Tibial nerve (tissue), 4 donors: ENCODE data around the gene TMPRSS6. TPM values are rescaled to one million over a fixed set of nuclear protein-coding genes. Genes with fewer than 3 reads are reported as not detected.

Experiments
- DNase-seq, 2 donors: peaks; one replicate each; pipeline ENCODE4 v3.0.0-alpha.2; 2019; ENCODE audit warnings: low spot score in 2 of 2
- H3K27ac ChIP-seq, 4 donors: fragments of 200-600 bp; sonication (generic) in 3 of 4; one replicate each; pipeline ENCODE4 v1.5.1; 2017 to 2019; ENCODE audit warnings: mild to moderate bottlenecking in 1 of 4
- H3K27me3 ChIP-seq, 2 donors: fragments of 200-600 bp; sonication (generic) in 1 of 2; one replicate each; pipeline versions ENCODE4 v1.5.1 to v1.6.0; 2017 to 2019
- H3K36me3 ChIP-seq, 3 donors: fragments of 200-600 bp; sonication (generic); one replicate each; pipeline ENCODE4 v1.5.1; 2018 to 2019
- H3K4me1 ChIP-seq, 4 donors: fragments of 200-600 bp; sonication (generic) in 3 of 4; one replicate each; pipeline ENCODE4 v1.5.1; 2017 to 2019
- H3K4me3 ChIP-seq, 4 donors: fragments of 200-600 bp; sonication (generic) in 3 of 4; one replicate each; pipeline ENCODE4 v1.5.1; 2017 to 2019; ENCODE audit warnings: mild to moderate bottlenecking in 1 of 4, moderate library complexity in 1 of 4
- H3K9me3 ChIP-seq, 4 donors: fragments of 200-600 bp; sonication (generic) in 3 of 4; one replicate each; pipeline ENCODE4 v1.5.1; 2017 to 2019
- EP300 ChIP-seq, 2 donors: sonication (generic); formaldehyde crosslinking; IDR thresholded peaks; one replicate each; pipeline ENCODE4 v1.6.1; 2017; ENCODE audit warnings: antibody characterized with exemption in 2 of 2, mild to moderate bottlenecking in 1 of 2
- POLR2A ChIP-seq, 2 donors: fragments of 450-650 bp; IDR thresholded peaks; one replicate each; pipeline ENCODE4 v1.6.1; 2017; ENCODE audit warnings: antibody characterized with exemption in 2 of 2, mild to moderate bottlenecking in 2 of 2, moderate library complexity in 2 of 2
- WGBS, 2 donors: methylation state at CpG; one replicate each; pipeline ENCODE4 v1.1.5; 2018; 5-methylcytosine and 5-hydroxymethylcytosine counted together
- total RNA-seq, 4 donors: library from RNA; depleted of rRNA; stranded (reverse); fragments of >200 nt; gene quantifications; one replicate each; pipeline ENCODE4 v1.1.0, GENCODE V29; 2016
- TF ChIP-seq, protein P1 (sequence below), 5 experiments: fragments of 200-600 bp in 3 of 5; fragments of 450-650 bp in 2 of 5; sonication (generic) in 3 of 5; IDR thresholded peaks; one replicate each; pipeline ENCODE4 v1.5.1; 2016 to 2019; ENCODE audit warnings: antibody characterized with exemption in 5 of 5, mild to moderate bottlenecking in 3 of 5, moderate library complexity in 2 of 5

Gene TMPRSS6
- total RNA-seq, 4 donors from 2014 or later, result not detected

DNA sequence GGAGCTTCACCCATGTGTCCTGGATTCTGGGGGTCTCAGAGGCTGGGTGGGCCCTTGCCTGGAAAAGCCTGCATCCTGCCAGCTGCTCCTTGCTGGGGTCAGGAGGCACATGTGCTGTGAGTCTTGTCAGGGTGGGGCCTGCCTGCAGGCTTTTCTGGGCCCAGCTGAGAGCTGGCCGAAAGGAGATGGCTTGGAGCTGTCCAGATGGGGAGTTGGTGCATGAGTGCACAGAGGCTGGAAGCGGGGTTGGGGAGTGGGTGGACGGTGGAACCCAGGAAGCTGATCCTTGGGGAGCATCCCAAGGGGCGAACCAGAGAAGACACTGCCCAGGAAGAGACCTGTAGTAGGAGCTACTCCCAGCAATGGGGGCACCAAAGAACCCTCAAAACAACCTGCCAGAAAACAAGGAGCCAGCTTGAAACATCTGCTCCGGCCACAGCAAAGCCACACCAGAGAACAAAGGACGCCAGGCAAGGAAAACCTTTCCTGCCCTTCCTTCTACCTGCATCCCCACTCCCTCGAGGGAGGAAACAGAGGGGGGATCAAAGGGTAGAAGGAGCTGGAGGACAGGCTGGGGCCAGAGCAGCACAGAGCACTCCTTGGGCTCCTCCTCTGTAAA is 66.2 kb downstream of the TMPRSS6 start:
- 60 to 82% methylated on average over 7 of the region's 7 CpGs for WGBS, 2 donors
- H3K4me1 ChIP-seq, result peaks cover 0 to 5% (median 0%) of the 10 kb centered on the region in 4 donors
- H3K9me3 ChIP-seq, result no peaks in the 10 kb centered on the region
- no peak for DNase-seq
- no peak overlapping the region for H3K4me3 ChIP-seq
- no peak overlapping the region for H3K27ac ChIP-seq
- no peaks in the 10 kb centered on the region for H3K36me3 ChIP-seq
- H3K27me3 ChIP-seq, result no peaks in the 10 kb centered on the region
- TF ChIP-seq POLR2A (IDR thresholded peaks at IDR 0.05) (no peak), EP300 (IDR thresholded peaks at IDR 0.05) (no peak)
- TF ChIP-seq, protein P1, sequence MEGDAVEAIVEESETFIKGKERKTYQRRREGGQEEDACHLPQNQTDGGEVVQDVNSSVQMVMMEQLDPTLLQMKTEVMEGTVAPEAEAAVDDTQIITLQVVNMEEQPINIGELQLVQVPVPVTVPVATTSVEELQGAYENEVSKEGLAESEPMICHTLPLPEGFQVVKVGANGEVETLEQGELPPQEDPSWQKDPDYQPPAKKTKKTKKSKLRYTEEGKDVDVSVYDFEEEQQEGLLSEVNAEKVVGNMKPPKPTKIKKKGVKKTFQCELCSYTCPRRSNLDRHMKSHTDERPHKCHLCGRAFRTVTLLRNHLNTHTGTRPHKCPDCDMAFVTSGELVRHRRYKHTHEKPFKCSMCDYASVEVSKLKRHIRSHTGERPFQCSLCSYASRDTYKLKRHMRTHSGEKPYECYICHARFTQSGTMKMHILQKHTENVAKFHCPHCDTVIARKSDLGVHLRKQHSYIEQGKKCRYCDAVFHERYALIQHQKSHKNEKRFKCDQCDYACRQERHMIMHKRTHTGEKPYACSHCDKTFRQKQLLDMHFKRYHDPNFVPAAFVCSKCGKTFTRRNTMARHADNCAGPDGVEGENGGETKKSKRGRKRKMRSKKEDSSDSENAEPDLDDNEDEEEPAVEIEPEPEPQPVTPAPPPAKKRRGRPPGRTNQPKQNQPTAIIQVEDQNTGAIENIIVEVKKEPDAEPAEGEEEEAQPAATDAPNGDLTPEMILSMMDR (IDR thresholded peaks at IDR 0.05), result no peak

- no peaks in the 10 kb centered on the region for H3K36me3 ChIP-seq
- H3K27ac ChIP-seq, result no peak overlapping the region
- no peaks in the 10 kb centered on the region for H3K27me3 ChIP-seq
- 40 to 50% methylated on average over 2 of the region's 2 CpGs for WGBS, 2 donors
- TF ChIP-seq EP300 (IDR thresholded peaks at IDR 0.05) (no peak), POLR2A (IDR thresholded peaks at IDR 0.05) (no peak)
- TF ChIP-seq, protein P1 (IDR thresholded peaks at IDR 0.05), result no peak
- DNase-seq, result no peak
- H3K9me3 ChIP-seq, result no peaks in the 10 kb centered on the region
- peaks cover 0 to 5% (median 0%) of the 10 kb centered on the region in 4 donors for H3K4me1 ChIP-seq
- H3K4me3 ChIP-seq, result no peak overlapping the region
These were observed 70.0 kb downstream of the TMPRSS6 start for GRCh38 chr22:37039466-37039865.

- no peaks in the 10 kb centered on the region for H3K27me3 ChIP-seq
- no peaks in the 10 kb centered on the region for H3K36me3 ChIP-seq
- no peaks in the 10 kb centered on the region for H3K9me3 ChIP-seq
- no peak overlapping the region for H3K27ac ChIP-seq
- H3K4me1 ChIP-seq, result peaks cover 0 to 3% (median 0%) of the 10 kb centered on the region in 4 donors
- TF ChIP-seq, protein P1 (IDR thresholded peaks at IDR 0.05), result no peak
- no peak for TF ChIP-seq EP300 (IDR thresholded peaks at IDR 0.05)
- TF ChIP-seq POLR2A (IDR thresholded peaks at IDR 0.05), result no peak
- no peak overlapping the region for H3K4me3 ChIP-seq
- WGBS, 2 donors, result 54 to 62% methylated on average over 14 of the region's 14 CpGs
- DNase-seq, result no peak
These were observed 71.8 kb downstream of the TMPRSS6 start for GRCh38 chr22:37037669-37038068.

DNA sequence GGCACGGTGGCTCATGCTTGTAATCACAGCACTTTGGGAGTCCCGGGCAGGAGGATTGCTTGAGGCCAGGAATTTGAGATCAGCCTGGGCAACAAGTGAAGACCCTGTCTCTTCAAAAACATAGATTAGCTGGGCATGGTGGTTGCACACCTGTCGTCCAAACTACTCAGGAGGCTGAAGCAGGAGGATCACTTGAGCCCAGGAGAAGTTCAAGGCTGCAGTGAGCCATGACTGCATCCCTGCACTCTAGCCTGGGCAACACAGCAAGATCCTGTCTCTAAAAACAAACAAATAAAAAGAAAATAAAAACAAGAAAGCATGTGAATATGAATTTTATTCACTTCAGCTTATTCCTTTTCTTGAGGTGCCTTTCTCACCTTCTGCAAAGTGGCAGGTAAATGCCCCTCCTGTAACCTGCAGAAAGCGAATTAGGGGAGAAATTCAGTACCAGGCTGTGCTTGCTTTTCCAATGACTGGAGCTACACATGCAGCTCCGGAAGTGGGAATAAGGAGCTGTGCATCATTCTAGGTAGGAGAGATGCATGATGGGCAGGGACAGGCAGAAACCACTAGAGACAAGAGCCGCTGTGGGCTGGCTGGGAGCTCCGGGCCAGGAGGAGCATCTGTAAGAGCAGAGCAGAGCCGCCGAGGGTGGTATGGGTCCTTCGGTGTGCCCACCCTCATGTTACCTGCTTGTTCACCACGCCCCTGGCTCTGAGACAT is 72.7 kb downstream of the TMPRSS6 start:
- Histone ChIP-seq H3K4me1 (peaks cover 0 to 8% (median 0%) of the 10 kb centered on the region in 4 donors), H3K27me3 (no peaks in the 10 kb centered on the region), H3K36me3 (peaks cover 0 to under 1% (median 0%) of the 10 kb centered on the region in 3 donors), H3K4me3 (no peak overlapping the region), H3K27ac (no peak overlapping the region), H3K9me3 (no peaks in the 10 kb centered on the region)
- DNase-seq, result no peak
- 82 to 86% methylated on average over 11 of the region's 11 CpGs for WGBS, 2 donors
- TF ChIP-seq EP300 (IDR thresholded peaks at IDR 0.05), result no peak
- no peak for TF ChIP-seq POLR2A (IDR thresholded peaks at IDR 0.05)

DNA sequence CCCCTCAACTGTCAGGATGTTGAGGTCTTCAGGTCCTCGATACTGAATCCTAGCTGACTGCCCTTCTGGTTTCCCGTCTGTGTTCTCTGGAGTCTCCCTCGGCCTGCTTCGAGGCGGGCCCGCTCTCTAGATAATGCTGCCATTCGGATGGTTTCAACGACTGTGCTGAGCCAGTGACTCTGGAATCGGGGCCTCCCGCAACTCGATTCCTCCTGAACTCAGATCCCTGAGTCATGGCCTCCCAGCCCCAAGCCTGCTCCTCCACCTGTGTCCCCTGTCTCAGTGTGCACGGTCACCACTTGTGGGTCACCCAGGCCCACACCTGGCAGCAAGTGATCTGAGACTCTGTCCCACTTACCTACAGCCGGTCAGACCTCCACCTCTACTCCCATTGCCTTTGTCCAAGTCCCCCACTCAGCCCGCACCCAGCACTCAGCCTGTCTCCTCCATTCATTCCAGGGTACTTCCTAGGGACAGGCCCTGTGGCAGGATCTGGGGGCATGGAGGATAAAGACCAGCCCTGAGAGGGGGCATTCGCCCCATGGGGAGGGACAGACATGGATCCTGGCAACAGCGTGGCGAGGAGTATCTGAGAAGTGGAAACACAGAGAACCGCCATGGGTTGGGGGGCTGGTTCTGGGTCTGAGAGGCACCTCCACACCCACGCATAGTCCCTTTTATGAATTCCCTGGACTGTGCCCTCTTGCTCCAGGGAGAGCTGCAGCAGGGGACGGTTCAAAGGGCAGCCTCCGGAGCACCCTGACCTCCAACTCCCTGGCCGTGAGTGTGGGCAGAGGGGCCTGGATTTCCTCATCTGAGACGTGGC is 75.7 kb downstream of the TMPRSS6 start:
- Histone ChIP-seq H3K27ac (no peak overlapping the region), H3K9me3 (no peaks in the 10 kb centered on the region), H3K36me3 (peaks cover 0 to 30% (median 7%) of the 10 kb centered on the region in 3 donors), H3K4me1 (peaks cover 0 to 16% (median 0%) of the 10 kb centered on the region in 4 donors), H3K27me3 (no peaks in the 10 kb centered on the region), H3K4me3 (no peak overlapping the region)
- 72 to 80% methylated on average over 22 to 23 of the region's 23 CpGs for WGBS, 2 donors
- no peak for DNase-seq
- TF ChIP-seq, protein P1 (IDR thresholded peaks at IDR 0.05), result no peak
- TF ChIP-seq POLR2A (IDR thresholded peaks at IDR 0.05), result no peak
- TF ChIP-seq EP300 (IDR thresholded peaks at IDR 0.05), result no peak
